Neural progenitor cell (in vitro differentiated cells): ENCODE results near the gene TMEM108.

Source experiments
- CTCF ChIP-seq: fragments of 200-600 bp; sonication (generic); IDR thresholded peaks from 2 replicates; pipeline ENCODE4 v1.5.1; 2017; ENCODE audit warnings: antibody characterized with exemption, mild to moderate bottlenecking
- EZH2phosphoT487 ChIP-seq: fragments of 200-600 bp; sonication (generic); IDR thresholded peaks from 2 replicates; pipeline ENCODE4 v1.6.1; 2017; ENCODE audit warnings: antibody characterized with exemption

- TF ChIP-seq CTCF (no peak), EZH2phosphoT487 (no peak)
Observed at GRCh38 chr3:133366921-133367320, 328.7 kb downstream of the TMEM108 start.
